Activated B cell treated with CpG ODN at 0.5 μM for 24 hours (primary cell): Measurements from ENCODE around the gene CCDC7. TPM values are rescaled to one million over a fixed set of nuclear protein-coding genes. Genes with fewer than 3 reads are reported as not detected.

Source experiments
- ATAC-seq: fragments of 200-7000 bp; cut with Tn5 transposase; one replicate; pipeline ENCODE4 v1.10.0; 2021; ENCODE audit warnings: low read depth, mild to moderate bottlenecking, moderate library complexity
- CTCF ChIA-PET: fragments of 350-600 bp; sonication (Branson Sonifier 250); formaldehyde crosslinking; loops from one replicate; lab custom pipeline; 2021; ENCODE audit warnings: antibody characterized with exemption; lab: Charles Lee
- POLR2A ChIA-PET: fragments of 350-600 bp; sonication (Branson Sonifier 250); formaldehyde crosslinking; loops from one replicate; lab custom pipeline; 2021; ENCODE audit warnings: antibody characterized with exemption; lab: Charles Lee
- DNase-seq: peaks from one replicate; pipeline ENCODE4 v3.0.0; 2022
- H3K27ac Mint-ChIP-seq: one replicate; pipeline ENCODE4 v1.8.0; 2020; ENCODE audit warnings: mixed read lengths
- H3K27me3 Mint-ChIP-seq: one replicate; pipeline ENCODE4 v1.8.0; 2021; ENCODE audit warnings: mixed read lengths
- H3K36me3 Mint-ChIP-seq: one replicate; pipeline ENCODE4 v1.8.0; 2021; ENCODE audit warnings: low read depth, mixed read lengths
- H3K4me1 Mint-ChIP-seq: one replicate; pipeline ENCODE4 v1.8.0; 2021; ENCODE audit warnings: mixed read lengths
- H3K4me3 Mint-ChIP-seq: one replicate; pipeline ENCODE4 v1.8.0; 2020; ENCODE audit warnings: mild to moderate bottlenecking, mixed read lengths
- H3K9me3 Mint-ChIP-seq: one replicate; pipeline ENCODE4 v1.8.0; 2020; ENCODE audit warnings: mixed read lengths
- CTCF ChIP-seq: fragments of 200-600 bp; IDR thresholded peaks from one replicate; pipeline ENCODE4 v1.8.0; 2022; ENCODE audit warnings: antibody characterized with exemption, mild to moderate bottlenecking
- intact Hi-C: fragments of 100-400 bp; cut with micrococcal nuclease; formaldehyde crosslinking; loops from one replicate; pipeline ENCODE4 v1.15.1; 2024
- total RNA-seq: library from RNA; stranded (reverse); gene quantifications from 2 replicates; pipeline ENCODE4 v1.2.3, GENCODE V29; 2022

CCDC7 gene
- total RNA-seq, 1 donor from 2014 or later, result 20.0 TPM

DNA sequence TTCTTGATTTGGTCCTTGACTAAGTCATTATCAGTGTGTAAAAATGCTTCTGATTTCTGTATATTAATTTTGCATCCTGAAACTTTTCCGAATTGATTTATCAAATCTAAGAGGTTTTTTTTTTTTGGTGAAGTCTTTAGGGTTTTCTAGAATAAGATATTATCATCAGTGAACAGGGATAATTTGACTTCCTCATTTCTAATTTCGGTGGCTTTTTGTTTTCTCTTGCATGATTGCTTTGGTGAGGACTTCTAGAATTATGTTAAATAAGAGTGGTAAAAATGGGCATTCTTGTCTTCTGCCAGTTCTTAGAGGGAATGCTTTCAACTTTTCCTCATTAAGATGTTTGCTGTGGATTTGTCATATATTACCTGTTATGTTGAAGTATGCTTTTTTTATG lies 170.5 kb downstream of the CCDC7 start:
- ChIA-PET POLR2A (no interaction called here), CTCF (no interaction called here)
- Mint-ChIP-seq H3K27me3 (no peaks in the 10 kb centered on the region), H3K36me3 (peaks cover 54% of the 10 kb centered on the region), H3K4me1 (no peaks in the 10 kb centered on the region), H3K27ac (no peak overlapping the region), H3K9me3 (peaks cover 56% of the 10 kb centered on the region), H3K4me3 (no peak overlapping the region)
- intact Hi-C loops, result no loop called here
- no peak for DNase-seq
- TF ChIP-seq CTCF, result no peak
- ATAC-seq, result no peak

- POLR2A ChIA-PET, result no interaction called here
Measured at GRCh38 chr10:32618482-32618881, 172.5 kb downstream of the CCDC7 start.

DNA sequence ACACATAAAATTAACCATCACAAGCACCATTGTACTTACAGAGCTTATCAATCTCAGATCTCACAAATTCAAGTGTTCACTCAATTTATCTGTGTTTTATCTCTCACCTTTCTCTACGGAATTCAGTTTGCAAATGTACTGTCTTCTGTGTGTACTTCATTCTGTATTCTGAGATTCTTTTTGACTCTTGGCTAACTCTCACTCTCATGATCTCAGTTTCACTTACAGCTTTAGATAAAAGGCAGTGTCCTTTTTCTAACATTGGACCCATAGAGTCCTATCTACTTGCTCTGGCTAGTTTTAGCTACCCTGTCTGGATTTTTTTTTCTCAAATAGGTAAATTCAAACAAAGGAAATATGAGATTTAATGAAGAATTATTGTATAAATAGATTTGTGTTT lies 176.0 kb downstream of the CCDC7 start:
- ATAC-seq (no peak), DNase-seq (no peak)
- no peak for TF ChIP-seq CTCF
- peaks cover 22% of the 10 kb centered on the region for H3K36me3 Mint-ChIP-seq
- CTCF ChIA-PET, result no interaction called here
- POLR2A ChIA-PET, result no interaction called here
- intact Hi-C loops, result no loop called here
- no peak overlapping the region for H3K27ac Mint-ChIP-seq
- H3K4me1 Mint-ChIP-seq, result no peaks in the 10 kb centered on the region
- peaks cover 23% of the 10 kb centered on the region for H3K9me3 Mint-ChIP-seq
- no peak overlapping the region for H3K4me3 Mint-ChIP-seq
- H3K27me3 Mint-ChIP-seq, result no peaks in the 10 kb centered on the region

More at GRCh38 chr10:32618482-32618881, 172.5 kb downstream of the CCDC7 start:
- peaks cover 45% of the 10 kb centered on the region for H3K9me3 Mint-ChIP-seq
- intact Hi-C loops, result no loop called here
- H3K4me1 Mint-ChIP-seq, result no peaks in the 10 kb centered on the region
- CTCF ChIA-PET, result no interaction called here
- H3K27me3 Mint-ChIP-seq, result no peaks in the 10 kb centered on the region
- H3K36me3 Mint-ChIP-seq, result peaks cover 42% of the 10 kb centered on the region
- no peak for DNase-seq
- no peak overlapping the region for H3K4me3 Mint-ChIP-seq
- ATAC-seq, result no peak
- no peak for TF ChIP-seq CTCF
- H3K27ac Mint-ChIP-seq, result no peak overlapping the region

DNA sequence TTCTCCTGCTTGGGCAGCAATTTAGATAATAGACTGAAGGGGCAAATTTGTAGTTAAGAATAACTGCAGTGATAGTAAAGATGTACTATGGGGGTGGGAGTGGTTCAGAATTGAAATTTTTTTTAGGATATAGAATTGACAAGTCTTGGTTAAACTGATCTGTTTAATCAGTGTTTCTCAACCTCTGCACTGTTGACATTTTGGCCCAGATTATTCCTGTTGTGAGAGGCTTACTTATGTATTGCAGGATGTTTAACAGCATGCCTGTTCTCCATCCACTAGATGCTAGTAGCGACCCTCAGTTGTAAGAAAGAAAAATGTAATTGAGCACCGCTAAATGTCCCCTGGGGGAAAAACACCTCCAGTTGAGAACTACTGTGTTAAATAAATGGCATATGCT lies 176.5 kb downstream of the CCDC7 start:
- CTCF ChIA-PET, result no interaction called here
- intact Hi-C loops, result no loop called here
- peaks cover 22% of the 10 kb centered on the region for H3K36me3 Mint-ChIP-seq
- no peaks in the 10 kb centered on the region for H3K4me1 Mint-ChIP-seq
- H3K9me3 Mint-ChIP-seq, result peaks cover 22% of the 10 kb centered on the region
- no peak for TF ChIP-seq CTCF
- H3K27ac Mint-ChIP-seq, result no peak overlapping the region
- no peak overlapping the region for H3K4me3 Mint-ChIP-seq
- no peak for ATAC-seq
- POLR2A ChIA-PET, result no interaction called here
- H3K27me3 Mint-ChIP-seq, result no peaks in the 10 kb centered on the region
- DNase-seq, result no peak

GRCh38 chr10:32627183-32627582 lies 181.2 kb downstream of the CCDC7 start:
- ChIA-PET POLR2A (no interaction called here), CTCF (no interaction called here)
- ATAC-seq (no peak), DNase-seq (no peak)
- intact Hi-C loops, result no loop called here
- peaks cover 14% of the 10 kb centered on the region for H3K36me3 Mint-ChIP-seq
- no peaks in the 10 kb centered on the region for H3K4me1 Mint-ChIP-seq
- H3K27ac Mint-ChIP-seq, result no peak overlapping the region
- no peak for TF ChIP-seq CTCF
- H3K27me3 Mint-ChIP-seq, result no peaks in the 10 kb centered on the region
- no peak overlapping the region for H3K4me3 Mint-ChIP-seq
- H3K9me3 Mint-ChIP-seq, result peaks cover 10% of the 10 kb centered on the region
